HepG2 (cell line): ENCODE results near the gene SLC50A1. TPM values are rescaled to one million over a fixed set of nuclear protein-coding genes. Genes with fewer than 3 reads are reported as not detected.

Experiments
- AFF4 ChIP-seq: sonication (generic); formaldehyde crosslinking; IDR thresholded peaks from 2 replicates; pipeline ENCODE4 v1.4.0; 2020; ENCODE audit warnings: missing genetic modification reagents
- BATF2 ChIP-seq: sonication (generic); formaldehyde crosslinking; IDR thresholded peaks from 2 replicates; pipeline ENCODE4 v1.8.0; 2022; ENCODE audit warnings: mild to moderate bottlenecking, missing genetic modification reagents, moderate library complexity
- NFE2 ChIP-seq: sonication (generic); formaldehyde crosslinking; IDR thresholded peaks from 2 replicates; pipeline ENCODE4 v1.4.0; 2020; ENCODE audit warnings: missing genetic modification reagents
- SIX1 ChIP-seq: sonication (generic); formaldehyde crosslinking; IDR thresholded peaks from 2 replicates; pipeline ENCODE4 v1.4.0; 2020; ENCODE audit warnings: missing genetic modification reagents, borderline replicate concordance
- SP140L ChIP-seq: sonication (generic); formaldehyde crosslinking; IDR thresholded peaks from 2 replicates; pipeline ENCODE4 v1.4.0; 2020; ENCODE audit warnings: missing genetic modification reagents, borderline replicate concordance
- ZBTB2 ChIP-seq: sonication (generic); formaldehyde crosslinking; IDR thresholded peaks from 2 replicates; pipeline ENCODE4 v1.8.0; 2022; ENCODE audit warnings: low read depth, missing genetic modification reagents
- ZBTB39 ChIP-seq: sonication (generic); formaldehyde crosslinking; IDR thresholded peaks from 2 replicates; pipeline ENCODE4 v1.5.0; 2020; ENCODE audit warnings: missing genetic modification reagents
- ZBTB40 ChIP-seq, 2 experiments: fragments of 450-650 bp in 1 of 2; sonication (generic) in 1 of 2; formaldehyde crosslinking in 1 of 2; IDR thresholded peaks; 2 replicates each; pipeline versions ENCODE4 v1.6.1 to v1.8.0; 2016 to 2022; ENCODE audit warnings: antibody characterized with exemption in 1 of 2, mild to moderate bottlenecking in 1 of 2, missing genetic modification reagents in 1 of 2
- ZFX ChIP-seq: sonication (generic); formaldehyde crosslinking; IDR thresholded peaks from 2 replicates; pipeline ENCODE4 v1.4.0; 2020; ENCODE audit warnings: mild to moderate bottlenecking, low read depth, missing genetic modification reagents, moderate library complexity
- ZNF543 ChIP-seq: sonication (generic); formaldehyde crosslinking; IDR thresholded peaks from 2 replicates; pipeline ENCODE4 v1.4.0; 2020; ENCODE audit warnings: mild to moderate bottlenecking, missing genetic modification reagents
- polyA plus RNA-seq, 8 experiments: library from polyadenylated mRNA; depleted of rRNA in 3 of 8; stranded (reverse) in 7 of 8; unstranded in 1 of 8; fragments of >200 nt; fragmentation: Illumina TruSeq in 4 of 8; extraction: Trizol in 4 of 8; gene quantifications; 2 replicates each; pipeline versions ENCODE4 v1.2.1 to v1.2.3, GENCODE V29; 2011 to 2016; ENCODE audit warnings: low read depth in 4 of 8, missing spikeins in 1 of 8, mixed read lengths in 1 of 8; ENCODE audit not compliant: insufficient read depth in 1 of 8
- total RNA-seq, 5 experiments: library from RNA; depleted of rRNA; stranded (reverse); fragments of >200 nt; fragmentation: Illumina TruSeq; extraction: Trizol; gene quantifications; 2 replicates each; pipeline ENCODE4 v1.2.3, GENCODE V29; 2016; ENCODE audit warnings: low read depth in 1 of 5

The SLC50A1 gene
- total and polyA plus RNA-seq, 2 of the 13 experiments (the other 11 are each of a cell fraction or from before 2014, with no cell fraction given), result 22.5 to 46.8 TPM

- peak; percentile 96 for TF ChIP-seq ZBTB39 (CRISPR knock-in tag)
- 0 out of 2 replicates have a peak, but pooled peaks have one; percentile 89 for TF ChIP-seq BATF2 (CRISPR knock-in tag)
- TF ChIP-seq SIX1 (CRISPR knock-in tag), result peak; percentile 46
- TF ChIP-seq AFF4, result no peak
- TF ChIP-seq SP140L (CRISPR knock-in tag), result 0 out of 2 replicates have a peak, but pooled peaks have one; percentile 85
- TF ChIP-seq NFE2 (CRISPR knock-in tag), result peak; percentile 31
- TF ChIP-seq ZBTB2, result peak; percentile 87
- peak; percentile 87 for TF ChIP-seq ZFX
- peak; percentile 68 for TF ChIP-seq ZNF543 (CRISPR knock-in tag)
- TF ChIP-seq ZBTB40 (IDR thresholded peaks at IDR 0.05), result no peak
- peak; percentile 95 for TF ChIP-seq ZBTB40 (CRISPR knock-in tag; IDR thresholded peaks at IDR 0.05)
Observed at GRCh38 chr1:155125946-155126555, 9.6 kb upstream of the SLC50A1 start (continued).
